K562 (cell line): ENCODE results near the gene CCNQ. TPM values are rescaled to one million over a fixed set of nuclear protein-coding genes. Genes with fewer than 3 reads are reported as not detected.

ENCODE experiments used
- ATAC-seq: fragments of 200-7000 bp; cut with Tn5 transposase; 3 replicates; pipeline ENCODE4 v1.9.1; 2020; ENCODE audit warnings: moderate library complexity
- BruUV-seq: library from RNA; stranded (reverse); fragments of 400-500 nt; replicated peaks from 2 replicates; lab custom pipeline; 2021; lab: Mats Ljungman, UMichigan
- CTCF ChIA-PET: fragments of 300-600 bp; formaldehyde crosslinking; extraction: SDS; loops from one replicate; lab custom pipeline; 2021; ENCODE audit warnings: low intra/inter-chr PET ratio; lab: Yijun Ruan, JAX
- POLR2A ChIA-PET: fragments of 300-600, 350-650 bp; sonication (Branson Sonifier 250); formaldehyde crosslinking; extraction: SDS; loops from one replicate; lab custom pipeline; 2021; ENCODE audit warnings: antibody characterized with exemption, inconsistent platforms; lab: Yijun Ruan, JAX
- DNase-seq, 4 experiments: peaks; one replicate each; pipeline versions ENCODE4 v3.0.0 to v3.0.0-alpha.2; 2011 to 2018; ENCODE audit warnings: low spot score in 3 of 4, mixed read lengths in 3 of 4; ENCODE audit errors: extremely low read depth in 1 of 4
- FAIRE-seq: peaks from 2 replicates; lab custom pipeline; 2011; peaks lifted over from hg19 to GRCh38; lab: Jason Lieb, UNC
- H2AFZ ChIP-seq: 2 replicates; pipeline ENCODE4 v1.6.0; 2011; ENCODE audit warnings: low read depth, low read length, control low read depth, inconsistent platforms
- H3K27ac ChIP-seq: fragments of 200-600 bp; 3 replicates; pipeline ENCODE4 v1.8.0; 2011; ENCODE audit warnings: low read depth, mild to moderate bottlenecking, control low read depth, inconsistent platforms, low read length, moderate library complexity, mixed read lengths; ENCODE audit errors: extremely low read depth
- H3K27me3 ChIP-seq, 2 experiments: fragments of 300-600 bp in 1 of 2; 2 replicates in 1 of 2; 3 replicates in 1 of 2; pipeline versions ENCODE4 v1.6.0 to v1.8.0; 2011; ENCODE audit warnings: inconsistent platforms in 2 of 2, low read length in 2 of 2, mild to moderate bottlenecking in 1 of 2, mixed read lengths in 1 of 2, moderate library complexity in 1 of 2; ENCODE audit not compliant: control insufficient read depth in 2 of 2, insufficient read depth in 2 of 2
- H3K36me3 ChIP-seq: fragments of 300-600 bp; 3 replicates; pipeline ENCODE4 v1.8.0; 2011; ENCODE audit warnings: mild to moderate bottlenecking, low read length, inconsistent platforms; ENCODE audit not compliant: control insufficient read depth, insufficient read depth
- H3K4me1 ChIP-seq, 2 experiments: fragments of 200-600 bp in 1 of 2; replicated peaks in 1 of 2; 2 replicates in 1 of 2; 3 replicates in 1 of 2; pipeline versions ENCODE4 v1.5.1 to v1.8.0; 2011; ENCODE audit warnings: inconsistent platforms in 2 of 2, low read length in 2 of 2, mild to moderate bottlenecking in 1 of 2, mixed read lengths in 1 of 2, moderate library complexity in 1 of 2; ENCODE audit not compliant: control insufficient read depth in 2 of 2, insufficient read depth in 2 of 2
- H3K4me2 ChIP-seq: 2 replicates; pipeline ENCODE4 v1.6.1; 2011; ENCODE audit warnings: low read length, control low read depth, inconsistent platforms, mixed read lengths; ENCODE audit not compliant: insufficient read depth
- H3K4me3 ChIP-seq: fragments of 200-600 bp; sonication (generic), shearing (Covaris generic); 2 replicates; pipeline ENCODE4 v1.5.1; 2016; ENCODE audit warnings: control low read depth, inconsistent platforms
- H3K79me2 ChIP-seq: fragments of 200-600 bp; 3 replicates; pipeline ENCODE4 v1.8.0; 2011; ENCODE audit warnings: low read length, inconsistent platforms; ENCODE audit not compliant: control insufficient read depth, insufficient read depth
- H3K9ac ChIP-seq, 2 experiments: 2 replicates each; pipeline versions ENCODE4 v1.6.0 to v1.6.1; 2011; ENCODE audit warnings: low read depth in 2 of 2, low read length in 2 of 2, control low read depth in 1 of 2, inconsistent platforms in 1 of 2, mild to moderate bottlenecking in 1 of 2, mixed read lengths in 1 of 2; ENCODE audit not compliant: insufficient read depth in 1 of 2
- H3K9me1 ChIP-seq: one replicate; pipeline ENCODE4 v1.6.0; 2011; ENCODE audit warnings: inconsistent platforms, mild to moderate bottlenecking, low read length, moderate library complexity; ENCODE audit not compliant: control insufficient read depth, insufficient read depth
- H3K9me3 ChIP-seq: replicated peaks from 2 replicates; pipeline ENCODE4 v1.5.1; 2011; ENCODE audit warnings: low read depth, low read length, inconsistent platforms; ENCODE audit not compliant: control insufficient read depth, insufficient read depth
- H4K20me1 ChIP-seq: replicated peaks from 2 replicates; pipeline ENCODE4 v1.6.1; 2011; ENCODE audit warnings: low read length, inconsistent platforms, mixed read lengths; ENCODE audit not compliant: control insufficient read depth, insufficient read depth
- ATF1 ChIP-seq, 2 experiments: fragments of 450-650 bp in 1 of 2; IDR thresholded peaks; 2 replicates each; pipeline ENCODE4 v1.6.1; 2016; ENCODE audit warnings: missing compliant biosample characterization in 1 of 2, missing genetic modification characterization in 1 of 2
- BRD9 ChIP-seq: fragments of 450-650 bp; IDR thresholded peaks from 2 replicates; pipeline ENCODE4 v1.6.1; 2018; ENCODE audit warnings: low read depth; ENCODE audit not compliant: partially characterized antibody
- CBFA2T2 ChIP-seq: fragments of 450-650 bp; conservative IDR thresholded peaks from 2 replicates; pipeline ENCODE4 v1.6.1; 2017; ENCODE audit warnings: mild to moderate bottlenecking
- CHAMP1 ChIP-seq: fragments of 450-650 bp; IDR thresholded peaks from 2 replicates; pipeline ENCODE4 v1.6.1; 2016; ENCODE audit warnings: mild to moderate bottlenecking
- ETV6 ChIP-seq, 3 experiments: fragments of 150-350 bp in 1 of 3; sonication (generic) in 1 of 3; formaldehyde crosslinking in 1 of 3; IDR thresholded peaks; 2 replicates each; pipeline versions ENCODE4 v1.6.1 to v1.8.0; 2014 to 2022; ENCODE audit warnings: borderline replicate concordance in 2 of 3, low read depth in 2 of 3, antibody characterized with exemption in 1 of 3, low read length in 1 of 3, mild to moderate bottlenecking in 1 of 3, missing genetic modification reagents in 1 of 3
- GTF2E2 ChIP-seq: fragments of 200-800 bp; sonication (Bioruptor generic); IDR thresholded peaks from 2 replicates; pipeline ENCODE4 v1.6.1; 2016; ENCODE audit warnings: missing genetic modification characterization, missing compliant biosample characterization
- POLR2B ChIP-seq: fragments of 450-650 bp; IDR thresholded peaks from 2 replicates; pipeline ENCODE4 v1.6.1; 2018; ENCODE audit warnings: low read depth; ENCODE audit not compliant: partially characterized antibody
- PYGO2 ChIP-seq: fragments of 450-650 bp; IDR thresholded peaks from 2 replicates; pipeline ENCODE4 v1.6.1; 2016; ENCODE audit warnings: mild to moderate bottlenecking, missing genetic modification characterization, moderate library complexity, missing compliant biosample characterization
- SREBF1 ChIP-seq: fragments of 150-350 bp; IDR thresholded peaks from 2 replicates; pipeline ENCODE4 v1.6.1; 2014; ENCODE audit warnings: antibody characterized with exemption, low read depth, low read length, borderline replicate concordance
- ZBTB8A ChIP-seq: fragments of 450-650 bp; IDR thresholded peaks from 2 replicates; pipeline ENCODE4 v1.6.1; 2018; ENCODE audit warnings: mild to moderate bottlenecking, moderate library complexity; ENCODE audit not compliant: partially characterized antibody
- ZNF561 ChIP-seq: fragments of 450-650 bp; formaldehyde crosslinking; conservative IDR thresholded peaks from 2 replicates; pipeline ENCODE4 v1.4.0; 2020; ENCODE audit warnings: mild to moderate bottlenecking, moderate library complexity
- WGBS: fragments of 100-300 bp; shearing (Covaris generic); methylation state at CpG from one replicate; pipeline ENCODE4 v1.1.6; 2016; ENCODE audit warnings: low coverage, mixed read lengths; ENCODE audit not compliant: insufficient coverage; ENCODE audit errors: missing lambda C conversion rate; 5-methylcytosine and 5-hydroxymethylcytosine counted together
- in situ Hi-C: fragments of 300-500 bp; cut with MboI; formaldehyde crosslinking; loops from 4 replicates; pipeline ENCODE4 v1.15.0; 2018; ENCODE audit warnings: inconsistent platforms, mixed read lengths
- intact Hi-C: fragments of 100-400 bp; cut with micrococcal nuclease; formaldehyde crosslinking; loops from 2 replicates; pipeline ENCODE4 v1.14.2; 2022
- polyA plus RNA-seq, 8 experiments: library from polyadenylated mRNA; depleted of rRNA in 4 of 8; stranded (reverse) in 5 of 8; unstranded in 3 of 8; fragments of >200 nt; fragmentation: Nextera tagmentation in 2 of 8; fragmentation: Illumina TruSeq in 1 of 8; extraction: Ambion mirVana in 2 of 8; extraction: Trizol in 1 of 8; gene quantifications; 2 replicates each; pipeline versions ENCODE4 v1.2.1 to v1.2.3, GENCODE V29; 2011 to 2014; ENCODE audit warnings: inconsistent platforms in 1 of 8, missing spikeins in 1 of 8
- total RNA-seq, 7 experiments: library from RNA; depleted of rRNA in 6 of 7; stranded (reverse); fragments of >200 nt in 6 of 7; fragmentation: Illumina TruSeq in 2 of 7; extraction: Trizol in 2 of 7; gene quantifications; 2 replicates each; pipeline versions ENCODE4 v1.2.1 to v1.2.3, GENCODE V29; 2011 to 2021; ENCODE audit warnings: low replicate concordance in 1 of 7
- TF ChIP-seq, protein P1 (sequence below): sonication (generic); formaldehyde crosslinking; IDR thresholded peaks from 2 replicates; pipeline ENCODE4 v1.8.0; 2023; ENCODE audit warnings: mild to moderate bottlenecking, missing genetic modification reagents

The CCNQ gene
- total and polyA plus RNA-seq, 9 of the 15 experiments (the other 6 are each of a cell fraction or from before 2014, with no cell fraction given): 0.92 to 53.8 (median 25.3) TPM

- TF ChIP-seq, protein P1, sequence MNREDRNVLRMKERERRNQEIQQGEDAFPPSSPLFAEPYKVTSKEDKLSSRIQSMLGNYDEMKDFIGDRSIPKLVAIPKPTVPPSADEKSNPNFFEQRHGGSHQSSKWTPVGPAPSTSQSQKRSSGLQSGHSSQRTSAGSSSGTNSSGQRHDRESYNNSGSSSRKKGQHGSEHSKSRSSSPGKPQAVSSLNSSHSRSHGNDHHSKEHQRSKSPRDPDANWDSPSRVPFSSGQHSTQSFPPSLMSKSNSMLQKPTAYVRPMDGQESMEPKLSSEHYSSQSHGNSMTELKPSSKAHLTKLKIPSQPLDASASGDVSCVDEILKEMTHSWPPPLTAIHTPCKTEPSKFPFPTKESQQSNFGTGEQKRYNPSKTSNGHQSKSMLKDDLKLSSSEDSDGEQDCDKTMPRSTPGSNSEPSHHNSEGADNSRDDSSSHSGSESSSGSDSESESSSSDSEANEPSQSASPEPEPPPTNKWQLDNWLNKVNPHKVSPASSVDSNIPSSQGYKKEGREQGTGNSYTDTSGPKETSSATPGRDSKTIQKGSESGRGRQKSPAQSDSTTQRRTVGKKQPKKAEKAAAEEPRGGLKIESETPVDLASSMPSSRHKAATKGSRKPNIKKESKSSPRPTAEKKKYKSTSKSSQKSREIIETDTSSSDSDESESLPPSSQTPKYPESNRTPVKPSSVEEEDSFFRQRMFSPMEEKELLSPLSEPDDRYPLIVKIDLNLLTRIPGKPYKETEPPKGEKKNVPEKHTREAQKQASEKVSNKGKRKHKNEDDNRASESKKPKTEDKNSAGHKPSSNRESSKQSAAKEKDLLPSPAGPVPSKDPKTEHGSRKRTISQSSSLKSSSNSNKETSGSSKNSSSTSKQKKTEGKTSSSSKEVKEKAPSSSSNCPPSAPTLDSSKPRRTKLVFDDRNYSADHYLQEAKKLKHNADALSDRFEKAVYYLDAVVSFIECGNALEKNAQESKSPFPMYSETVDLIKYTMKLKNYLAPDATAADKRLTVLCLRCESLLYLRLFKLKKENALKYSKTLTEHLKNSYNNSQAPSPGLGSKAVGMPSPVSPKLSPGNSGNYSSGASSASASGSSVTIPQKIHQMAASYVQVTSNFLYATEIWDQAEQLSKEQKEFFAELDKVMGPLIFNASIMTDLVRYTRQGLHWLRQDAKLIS (CRISPR knock-in tag): no peak
- TF ChIP-seq PYGO2 (tag) (no peak), CBFA2T2 (no peak), SREBF1 (no peak)
Observed at GRCh38 chrX:153557618-153558355, 41.2 kb downstream of the CCNQ start (continued).

GRCh38 chrX:153556767-153557166 lies 42.2 kb downstream of the CCNQ start:
- Histone ChIP-seq H2AFZ (no peak overlapping the region), H3K4me1 (peaks cover 0 to 21% of the 10 kb centered on the region in 2 experiments; a peak in 2 of 5 replicates), H3K27me3 (peaks cover 47 to 92% of the 10 kb centered on the region in 2 experiments), H4K20me1 (no peaks in the 10 kb centered on the region), H3K4me3 (no peak overlapping the region), H3K79me2 (no peaks in the 10 kb centered on the region), H3K36me3 (no peaks in the 10 kb centered on the region), H3K9me3 (no peaks in the 10 kb centered on the region), H3K27ac (no peak overlapping the region), H3K9ac (no peak overlapping the region; a peak in 1 of 4 replicates), H3K4me2 (no peak overlapping the region), H3K9me1 (no peaks in the 10 kb centered on the region)
- ChIA-PET POLR2A (no interaction called here), CTCF (no interaction called here)
- no peak for ATAC-seq
- intact Hi-C loops: loop anchor here (5.0 kb wide), 2 partner anchors 91 to 111 kb away; partner anchors contain the start of gene DUSP9
- no peak for DNase-seq
- FAIRE-seq: no peak
- in situ Hi-C loops: no loop called here
- 8% methylated on average over 9 of the region's 12 CpGs for WGBS
- no TSS peak for BruUV-seq
- TF ChIP-seq GTF2E2 (tag): no peak
- TF ChIP-seq BRD9: no peak
- TF ChIP-seq ATF1 (CRISPR knock-in tag; IDR thresholded peaks at IDR 0.05): no peak
- TF ChIP-seq ATF1 (tag; IDR thresholded peaks at IDR 0.05): no peak
- no peak for TF ChIP-seq ZNF561
- TF ChIP-seq CHAMP1: no peak
- TF ChIP-seq ZBTB8A: no peak
- no peak for TF ChIP-seq ETV6 (IDR thresholded peaks at IDR 0.05; ENCODE audit: borderline replicate concordance in 1 of 2, low read depth in 2 of 2, low read length in 1 of 2)
- no peak for TF ChIP-seq ETV6 (CRISPR knock-in tag; IDR thresholded peaks at IDR 0.05; ENCODE audit: borderline replicate concordance)
- TF ChIP-seq POLR2B: no peak
